ENCODE results near the gene ZNF581.

Gene ZNF581

DNA sequence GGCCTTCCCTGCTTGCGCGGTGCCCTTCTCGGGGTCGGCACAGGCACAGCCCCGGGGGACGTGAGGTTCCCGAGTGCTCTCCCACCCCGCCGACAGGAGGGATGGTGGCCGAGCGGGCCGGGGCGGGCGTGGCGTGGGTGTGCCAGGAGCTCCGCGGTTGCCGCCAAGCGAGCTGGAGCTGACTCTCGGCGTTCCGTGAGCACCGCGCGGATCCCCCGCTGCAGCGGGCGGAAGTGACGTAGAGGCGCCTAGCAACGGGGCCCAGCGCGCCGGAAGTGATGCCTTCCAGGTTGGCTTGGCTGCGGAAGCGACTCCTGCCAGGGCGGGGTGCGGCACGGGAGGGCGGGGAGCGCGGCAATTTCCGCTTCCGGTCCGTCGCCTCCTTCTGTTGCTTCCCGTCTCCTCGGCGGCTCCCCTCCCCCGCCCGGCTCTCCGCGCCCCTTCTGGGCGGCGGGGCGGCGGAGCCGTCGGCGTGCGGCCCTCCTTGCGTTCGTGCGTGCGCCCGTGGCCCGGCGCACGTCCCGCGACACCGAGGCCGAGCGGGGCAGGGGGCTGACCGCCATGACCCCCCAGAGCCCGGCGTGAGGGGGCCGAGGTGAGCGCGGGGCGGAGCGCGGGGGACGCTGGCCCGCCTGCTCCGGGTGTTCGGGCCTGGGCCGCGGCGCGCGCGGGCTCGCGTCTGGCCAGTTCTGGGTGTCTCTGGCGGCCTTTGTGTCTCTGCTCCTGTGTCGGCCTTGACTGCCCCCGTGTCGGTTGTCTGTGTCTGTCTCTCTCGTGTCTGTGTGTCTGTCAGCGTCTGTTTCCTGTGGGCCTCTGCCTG lies 31.6 kb downstream of the ZNF581 start, which contains the start of gene EPN1:
EPN1 (plus strand) TSS at position 386 of the 820 bp plus-strand sequence. CDS start 3,402 bp downstream, outside the sequence.
- peak; percentile 96 to 97 for DNase-seq (ENCODE audit: low read depth in 1 of 2, low spot score in 1 of 2)
- Histone ChIP-seq H3K27me3 (ENCODE audit: insufficient read depth, poor library complexity, severe bottlenecking) (no peaks in the 10 kb centered on the region), H3K4me3 (replicated peaks; ENCODE audit: insufficient read depth, low read length) (peak within 1 kb of the TSS; percentile 65), H3K27ac (replicated peaks) (peak within 1 kb of the TSS; percentile 69)
- peak; percentile 91 for TF ChIP-seq POLR2AphosphoS5 (IDR thresholded peaks at IDR 0.05; ENCODE audit: low read depth)
- TF ChIP-seq REST (IDR thresholded peaks at IDR 0.05; ENCODE audit: insufficient replicate concordance, low read depth): no peak
- peak; percentile 46; the same call in 1 of the 2 replicates for TF ChIP-seq SPI1 (IDR thresholded peaks at IDR 0.05; ENCODE audit: borderline replicate concordance, low read depth)
- TF ChIP-seq, protein P1, sequence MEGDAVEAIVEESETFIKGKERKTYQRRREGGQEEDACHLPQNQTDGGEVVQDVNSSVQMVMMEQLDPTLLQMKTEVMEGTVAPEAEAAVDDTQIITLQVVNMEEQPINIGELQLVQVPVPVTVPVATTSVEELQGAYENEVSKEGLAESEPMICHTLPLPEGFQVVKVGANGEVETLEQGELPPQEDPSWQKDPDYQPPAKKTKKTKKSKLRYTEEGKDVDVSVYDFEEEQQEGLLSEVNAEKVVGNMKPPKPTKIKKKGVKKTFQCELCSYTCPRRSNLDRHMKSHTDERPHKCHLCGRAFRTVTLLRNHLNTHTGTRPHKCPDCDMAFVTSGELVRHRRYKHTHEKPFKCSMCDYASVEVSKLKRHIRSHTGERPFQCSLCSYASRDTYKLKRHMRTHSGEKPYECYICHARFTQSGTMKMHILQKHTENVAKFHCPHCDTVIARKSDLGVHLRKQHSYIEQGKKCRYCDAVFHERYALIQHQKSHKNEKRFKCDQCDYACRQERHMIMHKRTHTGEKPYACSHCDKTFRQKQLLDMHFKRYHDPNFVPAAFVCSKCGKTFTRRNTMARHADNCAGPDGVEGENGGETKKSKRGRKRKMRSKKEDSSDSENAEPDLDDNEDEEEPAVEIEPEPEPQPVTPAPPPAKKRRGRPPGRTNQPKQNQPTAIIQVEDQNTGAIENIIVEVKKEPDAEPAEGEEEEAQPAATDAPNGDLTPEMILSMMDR (IDR thresholded peaks at IDR 0.05; ENCODE audit: insufficient read depth, low read length): no peak
- peak; percentile 95 for TF ChIP-seq GABPA (IDR thresholded peaks at IDR 0.05; ENCODE audit: low read depth)

DNA sequence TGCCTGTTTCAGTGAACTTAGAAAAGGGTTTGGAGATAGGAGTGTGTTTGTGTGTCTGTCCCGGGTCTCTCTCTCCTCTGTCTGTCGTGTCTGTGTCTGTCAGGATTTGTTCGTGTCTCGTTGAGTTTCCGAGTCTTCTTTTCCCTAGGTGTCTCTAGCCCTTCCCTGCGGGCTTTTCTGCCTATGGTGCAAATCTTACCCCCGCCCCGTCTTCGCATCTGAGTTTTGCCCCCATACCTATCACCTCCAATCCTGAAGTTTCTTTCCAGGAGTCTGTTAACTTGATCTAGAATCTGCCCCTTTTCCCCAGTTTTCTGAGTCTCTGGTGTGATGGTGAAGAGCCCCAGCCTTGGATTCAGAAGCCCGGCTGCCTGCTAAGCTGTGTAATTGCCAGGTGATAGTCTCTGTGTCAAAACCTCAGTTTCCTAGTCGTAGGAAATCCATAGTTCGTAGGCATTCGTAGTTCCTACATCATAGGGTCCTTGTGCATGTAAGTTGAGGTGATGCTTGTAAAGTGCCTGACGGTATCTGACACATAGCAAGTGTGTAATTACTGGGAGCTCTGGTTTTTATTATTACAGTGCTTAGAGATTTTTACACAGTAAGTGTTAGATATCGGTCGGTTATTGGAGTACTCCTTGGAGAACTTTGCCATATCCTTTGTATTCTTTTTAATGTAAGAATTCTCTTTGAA lies 32.4 kb downstream of the ZNF581 start:
- DNase-seq (ENCODE audit: low read depth in 1 of 2, low spot score in 1 of 2): no peak
- H3K27ac ChIP-seq (replicated peaks): peak overlapping the region; percentile 60
- no peak for TF ChIP-seq REST (IDR thresholded peaks at IDR 0.05; ENCODE audit: insufficient replicate concordance, low read depth)
- TF ChIP-seq, protein P1 (IDR thresholded peaks at IDR 0.05; ENCODE audit: insufficient read depth, low read length): no peak
- TF ChIP-seq POLR2AphosphoS5 (IDR thresholded peaks at IDR 0.05; ENCODE audit: low read depth): no peak
- no peak for TF ChIP-seq SPI1 (IDR thresholded peaks at IDR 0.05; ENCODE audit: borderline replicate concordance, low read depth)
- no peak for TF ChIP-seq GABPA (IDR thresholded peaks at IDR 0.05; ENCODE audit: low read depth)
- no peaks in the 10 kb centered on the region for H3K27me3 ChIP-seq (ENCODE audit: insufficient read depth, poor library complexity, severe bottlenecking)
- H3K4me3 ChIP-seq (replicated peaks; ENCODE audit: insufficient read depth, low read length): peak overlapping the region; percentile 65

- H3K27ac ChIP-seq (replicated peaks): peak overlapping the region; percentile 60
- peak overlapping the region; percentile 65 for H3K4me3 ChIP-seq (replicated peaks; ENCODE audit: insufficient read depth, low read length)
- no peaks in the 10 kb centered on the region for H3K27me3 ChIP-seq (ENCODE audit: insufficient read depth, poor library complexity, severe bottlenecking)
- DNase-seq (ENCODE audit: low read depth in 1 of 2, low spot score in 1 of 2): no peak
- no peak for TF ChIP-seq GABPA (IDR thresholded peaks at IDR 0.05; ENCODE audit: low read depth)
- TF ChIP-seq POLR2AphosphoS5 (IDR thresholded peaks at IDR 0.05; ENCODE audit: low read depth): no peak
- TF ChIP-seq, protein P1 (IDR thresholded peaks at IDR 0.05; ENCODE audit: insufficient read depth, low read length): no peak
- TF ChIP-seq REST (IDR thresholded peaks at IDR 0.05; ENCODE audit: insufficient replicate concordance, low read depth): no peak
- no peak for TF ChIP-seq SPI1 (IDR thresholded peaks at IDR 0.05; ENCODE audit: borderline replicate concordance, low read depth)
Observed at GRCh38 chr19:55676383-55676782, 32.9 kb downstream of the ZNF581 start.
